ENCODE results near the gene UNC5B.

Gene UNC5B

DNA sequence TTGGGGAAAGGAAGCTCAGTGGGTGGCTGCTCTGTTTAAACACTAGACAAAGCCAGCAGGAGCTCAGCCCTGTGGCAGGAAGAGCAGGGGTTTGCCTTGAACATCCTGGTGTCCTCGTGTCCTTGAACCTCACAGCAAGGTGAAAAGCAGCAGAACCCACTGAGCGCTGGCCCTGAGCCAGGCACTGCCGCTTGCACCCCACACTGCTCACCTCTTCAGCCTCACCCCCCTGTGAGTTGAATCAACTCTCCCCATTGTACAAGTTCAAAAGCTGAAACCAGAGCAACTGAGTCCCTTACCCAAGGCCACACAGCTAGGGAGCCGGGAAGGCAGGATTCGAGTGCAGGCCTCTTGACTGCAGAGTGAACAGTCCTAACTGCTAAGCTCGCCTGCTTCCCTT, 138.7 kb downstream of the UNC5B start:
- TF ChIP-seq, protein P1, sequence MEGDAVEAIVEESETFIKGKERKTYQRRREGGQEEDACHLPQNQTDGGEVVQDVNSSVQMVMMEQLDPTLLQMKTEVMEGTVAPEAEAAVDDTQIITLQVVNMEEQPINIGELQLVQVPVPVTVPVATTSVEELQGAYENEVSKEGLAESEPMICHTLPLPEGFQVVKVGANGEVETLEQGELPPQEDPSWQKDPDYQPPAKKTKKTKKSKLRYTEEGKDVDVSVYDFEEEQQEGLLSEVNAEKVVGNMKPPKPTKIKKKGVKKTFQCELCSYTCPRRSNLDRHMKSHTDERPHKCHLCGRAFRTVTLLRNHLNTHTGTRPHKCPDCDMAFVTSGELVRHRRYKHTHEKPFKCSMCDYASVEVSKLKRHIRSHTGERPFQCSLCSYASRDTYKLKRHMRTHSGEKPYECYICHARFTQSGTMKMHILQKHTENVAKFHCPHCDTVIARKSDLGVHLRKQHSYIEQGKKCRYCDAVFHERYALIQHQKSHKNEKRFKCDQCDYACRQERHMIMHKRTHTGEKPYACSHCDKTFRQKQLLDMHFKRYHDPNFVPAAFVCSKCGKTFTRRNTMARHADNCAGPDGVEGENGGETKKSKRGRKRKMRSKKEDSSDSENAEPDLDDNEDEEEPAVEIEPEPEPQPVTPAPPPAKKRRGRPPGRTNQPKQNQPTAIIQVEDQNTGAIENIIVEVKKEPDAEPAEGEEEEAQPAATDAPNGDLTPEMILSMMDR (IDR thresholded peaks at IDR 0.05) = no peak
- H3K9me3 ChIP-seq = no peaks in the 10 kb centered on the region
- H3K4me1 ChIP-seq = peaks cover 0 to 6% (median 0%) of the 10 kb centered on the region in 4 donors
- intact Hi-C loops (cut with DNase I; ENCODE audit: low total_unique reads) = no loop called here
- no peak overlapping the region for H3K27ac ChIP-seq
- no peaks in the 10 kb centered on the region for H3K27me3 ChIP-seq
- no peak for DNase-seq
- H3K36me3 ChIP-seq = peaks cover 0 to 39% (median 0%) of the 10 kb centered on the region in 3 donors
- no peak overlapping the region for H3K4me3 ChIP-seq

DNA sequence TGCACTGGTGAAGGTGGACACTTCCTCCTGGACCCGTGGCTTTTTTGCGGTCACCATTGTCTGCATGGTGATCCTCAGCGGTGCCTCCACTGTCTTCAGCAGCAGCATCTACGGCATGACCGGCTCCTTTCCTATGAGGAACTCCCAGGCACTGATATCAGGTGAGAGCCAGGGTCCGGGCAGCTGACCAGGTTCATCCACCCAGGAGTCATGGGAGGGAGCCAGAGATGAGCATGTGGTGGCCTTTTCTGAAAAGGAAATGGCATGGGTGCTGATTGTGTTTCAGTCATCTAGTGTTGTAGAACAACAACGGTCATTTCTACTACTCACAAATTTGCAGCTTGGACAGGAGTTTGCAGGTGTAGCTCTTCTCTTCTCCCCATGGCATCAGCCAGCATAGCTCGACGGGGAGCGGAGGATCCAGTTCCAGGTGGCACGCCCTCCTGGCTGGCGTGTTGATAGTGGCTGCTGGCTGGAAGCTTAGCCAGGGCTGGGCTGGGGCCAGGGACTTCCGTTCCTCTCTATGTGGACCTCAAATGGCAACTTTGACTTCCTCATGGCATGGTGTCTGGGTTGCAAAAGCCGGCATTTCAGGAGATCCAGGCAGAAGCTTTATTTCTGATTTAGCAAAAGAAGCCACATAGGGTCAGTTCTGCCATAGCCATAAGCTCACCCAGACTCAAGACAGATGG, 139.4 kb downstream of the UNC5B start:
- H3K4me3 ChIP-seq = no peak overlapping the region
- H3K36me3 ChIP-seq = peaks cover 0 to 45% (median 0%) of the 10 kb centered on the region in 3 donors
- TF ChIP-seq, protein P1 (IDR thresholded peaks at IDR 0.05) = no peak
- H3K9me3 ChIP-seq = no peaks in the 10 kb centered on the region
- H3K4me1 ChIP-seq = peaks cover 0 to 6% (median 0%) of the 10 kb centered on the region in 4 donors
- peak in 1 of 2 donors; percentile 44 for DNase-seq
- H3K27ac ChIP-seq = no peak overlapping the region
- no peaks in the 10 kb centered on the region for H3K27me3 ChIP-seq
- intact Hi-C loops (cut with DNase I; ENCODE audit: low total_unique reads) = no loop called here

Data from tibial artery (tissue), 4 donors.